ENCODE measurements around the gene GJB6.
"Not testable (repeated sequence)": the region's sequence is repeated elsewhere in the genome, so short reads cannot be mapped to it uniquely, and the experiment has no call there.

The GJB6 gene

GRCh38 chr13:20231839-20232555 lies at the start of gene GJB6:
Gene GJB6 (minus strand): TSS chr13:20232319. CDS start chr13:20223480, 8,839 bp downstream.
- peak; percentile 35 to 54 for DNase-seq

- not testable (repeated sequence) for DNase-seq
These were observed 44.8 kb upstream of the GJB6 start for GRCh38 chr13:20276901-20277300.

DNA sequence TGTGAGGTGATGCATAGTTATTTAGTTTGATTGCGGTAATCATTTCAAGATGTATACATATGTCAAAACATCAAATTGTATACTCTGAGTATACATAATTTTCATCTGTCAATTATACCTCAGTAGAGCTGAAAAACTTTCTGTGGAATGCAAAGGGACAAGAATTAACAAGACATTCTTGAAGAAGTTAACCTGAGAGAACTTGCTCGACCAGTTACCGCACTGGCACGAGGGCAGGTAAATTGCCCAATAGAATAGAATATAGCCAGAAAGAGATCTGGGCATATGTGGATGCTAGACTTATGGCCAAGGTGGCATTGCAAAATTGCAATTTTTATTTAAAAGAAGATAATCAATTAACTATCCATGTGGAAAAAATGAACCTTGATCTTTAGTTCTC lies 42.3 kb upstream of the GJB6 start:
- no peak for DNase-seq

DNA sequence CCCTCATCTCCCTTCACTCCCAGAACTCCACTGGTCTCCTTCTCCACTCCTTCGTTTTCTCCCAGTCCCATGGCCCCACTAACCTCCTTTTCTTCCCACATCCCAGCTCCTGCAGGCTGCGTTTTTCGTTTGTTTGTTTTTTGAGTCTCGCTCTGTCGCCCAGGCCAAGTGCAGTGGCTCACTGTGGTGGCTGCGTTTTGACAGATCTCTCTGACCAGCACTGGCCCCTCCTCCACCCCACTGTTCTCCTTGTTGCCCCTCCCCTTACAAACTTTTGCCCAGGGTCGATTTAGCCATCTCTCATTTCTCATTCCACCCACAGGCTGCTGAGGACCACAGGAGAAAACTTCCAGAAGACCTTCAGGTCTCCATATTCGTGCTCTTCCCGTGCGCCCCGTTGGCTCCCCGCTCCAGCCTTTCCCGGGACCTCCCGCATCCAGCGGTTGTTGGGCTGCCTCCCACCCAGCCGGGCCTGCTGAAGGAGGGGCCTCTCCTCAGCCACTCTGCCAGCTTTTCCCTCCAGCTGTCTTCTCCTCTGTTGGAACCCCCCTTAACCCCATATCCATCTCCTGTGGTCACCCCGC lies 40.6 kb upstream of the GJB6 start:
- DNase-seq = no peak

DNA sequence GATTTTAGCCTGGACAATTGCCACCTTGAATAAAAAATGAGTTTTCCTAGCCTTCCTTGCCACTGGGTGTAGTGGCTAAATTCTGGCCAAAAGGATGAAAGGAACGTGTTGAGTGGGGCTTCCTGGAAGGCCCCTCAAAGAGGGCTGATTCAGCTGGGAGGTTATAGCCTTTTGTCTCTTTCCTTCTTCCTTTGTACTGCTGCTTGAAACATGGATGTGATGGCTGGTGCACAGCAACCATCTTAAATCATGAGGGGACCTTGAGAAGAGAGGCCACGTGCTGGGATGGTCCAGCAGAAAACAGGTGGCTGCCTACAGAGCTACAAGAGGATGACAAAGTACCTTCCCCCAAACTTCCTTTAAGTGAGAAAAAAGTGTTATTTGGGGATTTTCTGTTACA lies 40.0 kb upstream of the GJB6 start:
- no peak for DNase-seq

GRCh38 chr13:20271441-20271840 lies 39.3 kb upstream of the GJB6 start:
- DNase-seq = no peak

DNA sequence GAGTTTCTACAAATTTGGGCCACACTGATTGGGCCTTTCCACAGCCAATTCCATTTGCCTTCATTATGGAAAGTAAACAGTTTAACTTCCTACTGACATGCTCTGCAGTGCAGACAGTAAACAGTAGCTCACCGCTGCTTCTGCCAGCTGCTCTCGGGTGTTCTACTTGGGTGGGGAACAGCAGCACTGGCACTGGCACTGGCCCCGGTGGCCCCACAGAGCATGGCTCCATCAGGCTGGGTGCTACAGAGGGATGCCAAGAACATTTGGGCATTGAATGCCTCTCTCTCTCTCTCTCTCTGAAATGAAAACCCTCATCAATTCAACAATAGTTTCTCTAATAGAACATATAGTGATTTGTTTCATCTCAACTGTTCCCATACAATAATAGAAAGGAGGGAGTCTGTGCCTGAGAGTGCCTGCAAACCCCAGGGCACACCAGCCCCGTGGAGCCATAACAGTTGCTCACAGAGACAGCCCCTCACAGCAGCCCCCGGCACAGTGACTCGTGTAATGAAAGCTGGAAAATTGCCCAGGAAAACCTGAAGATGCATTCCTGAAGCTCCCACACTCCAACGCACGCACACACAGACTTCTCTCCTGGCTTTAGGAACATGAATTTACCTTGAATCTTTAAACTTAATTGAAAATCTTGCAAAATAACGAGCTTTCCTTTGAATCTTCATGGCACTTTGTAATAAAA lies 38.2 kb upstream of the GJB6 start:
- no peak for DNase-seq

DNA sequence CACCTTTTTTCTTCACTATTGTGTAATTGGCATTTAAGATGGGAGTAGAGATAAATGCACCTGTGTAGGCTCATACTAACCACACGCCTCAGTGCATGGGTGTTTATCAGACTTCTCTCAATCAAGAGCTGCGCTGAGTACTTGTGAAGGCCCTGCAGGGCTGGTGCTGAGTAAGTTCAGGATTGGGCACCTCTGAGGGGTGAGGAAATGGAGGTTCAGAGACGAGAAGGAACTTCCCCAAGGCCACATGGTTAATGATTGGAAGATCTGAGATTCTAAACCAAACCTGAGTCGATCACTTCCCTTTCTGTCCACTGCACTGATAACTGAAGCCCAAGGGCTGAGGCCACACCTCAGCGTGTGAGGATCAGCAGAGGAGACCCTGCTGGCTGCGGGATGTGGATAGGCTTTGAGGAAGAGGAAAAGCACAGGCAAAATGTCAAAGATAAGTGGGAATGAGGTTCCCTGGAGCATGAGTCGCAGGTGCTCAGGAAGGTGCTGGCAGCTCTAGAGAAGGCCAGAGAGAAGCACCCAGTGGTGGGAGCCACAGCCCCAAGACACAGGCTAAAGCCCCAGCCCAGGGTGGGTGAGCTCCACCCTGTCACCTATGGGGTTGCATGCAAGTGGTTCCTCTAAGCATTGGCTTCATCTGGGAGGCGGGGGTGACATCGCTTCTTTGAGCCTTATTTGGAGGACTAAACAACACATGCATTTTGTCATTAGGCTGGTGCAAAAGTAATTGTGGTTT lies 32.3 kb upstream of the GJB6 start:
- DNase-seq = no peak

- no peak for DNase-seq
These were observed 31.4 kb upstream of the GJB6 start for GRCh38 chr13:20263393-20264044.

DNA sequence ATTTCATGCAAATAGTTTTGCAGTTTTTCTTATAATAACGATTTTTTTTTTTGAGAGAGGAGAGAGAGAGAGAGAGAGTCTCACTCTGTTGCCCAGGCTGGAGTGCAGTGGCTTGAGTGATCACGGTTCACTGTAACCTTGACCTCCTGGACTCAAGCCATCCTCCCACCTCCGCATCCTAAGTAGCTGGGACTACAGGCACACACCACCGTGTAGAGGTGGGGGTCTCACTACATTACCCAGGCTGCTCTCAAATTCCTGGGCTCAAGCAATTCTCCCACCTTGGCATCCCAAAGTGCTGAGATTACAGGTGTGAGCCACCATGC lies 26.8 kb upstream of the GJB6 start:
- DNase-seq = no peak

DNA sequence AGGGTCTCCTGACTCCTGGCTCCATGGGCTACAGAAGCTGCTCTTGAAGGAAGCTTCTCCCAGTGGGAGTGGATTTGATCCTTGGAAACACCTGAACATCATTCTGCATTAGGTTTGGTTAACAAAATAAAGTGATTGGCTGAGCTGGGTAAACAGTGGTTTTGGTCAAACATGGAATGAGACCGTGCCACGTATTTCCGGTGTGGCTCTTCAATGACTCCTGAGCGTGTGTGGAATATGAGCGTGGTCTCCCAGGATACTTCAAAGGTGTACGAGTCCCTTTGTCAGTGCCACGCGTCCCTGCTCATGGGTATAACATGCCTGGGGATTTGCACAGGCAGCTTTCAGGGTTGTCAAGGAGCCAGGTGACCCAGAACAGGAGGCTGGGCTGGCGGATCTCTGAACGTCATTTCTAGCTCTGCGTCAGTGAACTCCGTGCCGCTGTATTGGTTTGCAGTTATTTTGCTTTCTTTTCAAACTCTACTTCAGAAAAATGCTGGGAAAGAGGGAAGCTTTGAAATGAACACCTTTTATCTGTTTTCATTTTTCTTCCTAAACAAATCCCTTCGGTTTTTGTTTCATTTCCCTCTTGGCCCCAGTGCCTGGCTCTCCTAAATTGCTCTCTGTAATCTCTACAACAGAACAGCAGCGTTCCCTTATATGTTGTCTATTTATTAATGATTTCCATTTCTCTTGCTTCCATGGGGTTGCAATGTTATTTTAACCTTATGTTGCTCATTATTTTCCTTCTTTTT lies 26.3 kb upstream of the GJB6 start:
- DNase-seq = no peak

DNA sequence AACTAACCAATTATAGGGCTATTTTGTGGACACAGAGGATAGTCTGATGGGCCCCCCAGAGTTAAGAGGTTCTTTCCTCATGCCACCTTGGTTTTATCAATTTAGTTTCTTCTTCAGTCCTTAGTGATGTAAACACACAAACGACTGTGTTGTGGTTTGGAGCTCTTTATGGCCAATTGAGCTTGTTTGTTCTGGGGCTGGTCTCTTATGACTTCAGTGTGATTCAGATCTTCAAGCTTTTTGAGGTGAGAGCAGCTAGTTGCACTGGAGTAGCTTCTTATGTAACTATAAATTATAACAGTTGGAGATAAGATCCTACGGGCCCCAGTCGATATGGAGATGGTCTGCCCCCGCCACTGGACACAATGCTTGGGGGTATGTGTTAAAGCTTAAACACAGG lies 22.0 kb upstream of the GJB6 start:
- DNase-seq = no peak

DNA sequence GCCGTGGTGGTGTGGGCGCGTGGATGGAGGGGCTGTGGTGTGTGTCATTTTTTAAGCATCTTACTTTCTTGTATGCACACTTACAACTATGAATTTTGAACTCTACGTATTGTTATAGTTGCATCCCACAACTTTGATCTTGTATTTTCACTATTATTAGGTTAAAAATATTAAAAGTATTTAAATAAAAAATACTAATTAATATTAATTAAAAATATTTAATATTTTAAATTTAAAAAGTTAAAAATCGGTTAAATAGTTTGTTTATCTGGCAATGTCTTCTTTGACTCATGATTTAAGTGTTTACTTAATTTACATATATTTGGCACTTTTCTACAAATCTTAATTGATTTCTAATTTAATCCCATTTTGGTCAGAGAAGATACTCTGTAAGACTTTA lies 17.8 kb upstream of the GJB6 start:
- no peak for DNase-seq

- DNase-seq = no peak
These were observed 15.8 kb upstream of the GJB6 start for GRCh38 chr13:20247963-20248362.

DNA sequence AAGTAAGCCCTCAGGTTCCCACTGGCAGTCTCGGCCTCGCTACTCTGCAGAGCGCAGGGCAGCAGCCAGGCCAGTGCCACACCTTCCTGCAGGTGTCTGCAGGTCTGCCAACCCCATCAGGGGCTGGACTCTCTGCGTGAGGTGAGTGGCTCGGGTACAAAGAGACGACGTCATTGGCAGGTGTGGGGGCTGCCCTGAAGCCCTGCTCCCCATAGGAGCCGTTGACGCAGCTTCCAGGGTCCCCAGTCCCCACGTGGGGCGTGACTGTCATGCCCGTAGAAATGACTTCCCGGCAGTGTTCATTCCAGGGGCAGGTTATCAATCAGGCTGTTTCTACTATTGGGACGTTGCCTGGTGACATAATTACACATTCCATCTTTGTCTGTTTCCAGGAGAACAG lies 15.3 kb upstream of the GJB6 start:
- no peak for DNase-seq

GRCh38 chr13:20241593-20241992 lies 9.5 kb upstream of the GJB6 start:
- DNase-seq = no peak

DNA sequence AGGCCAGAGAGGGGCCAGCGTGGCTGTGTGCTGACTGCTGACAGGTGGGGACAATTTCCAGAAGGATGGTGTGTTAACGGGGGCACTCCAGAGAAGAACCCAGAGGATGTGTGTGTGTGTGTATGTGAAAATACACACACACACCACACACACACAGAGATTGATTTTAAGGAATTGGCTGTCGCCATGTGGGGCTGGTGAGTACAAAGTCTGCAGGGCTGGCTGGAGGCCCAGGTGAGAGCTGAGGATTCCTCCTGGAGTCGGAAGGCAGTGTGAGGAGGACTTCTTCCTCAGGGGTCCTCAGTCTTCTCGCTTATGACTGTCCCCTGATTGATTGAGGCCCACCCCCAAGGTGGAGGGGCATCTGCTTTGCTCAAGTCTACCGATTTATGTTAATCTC lies 7.6 kb upstream of the GJB6 start:
- no peak for DNase-seq

- no peak for DNase-seq
These were observed 598 bp upstream of the GJB6 start for GRCh38 chr13:20232556-20233277.

GRCh38 chr13:20230913-20231838 lies 943 bp downstream of the GJB6 start:
- DNase-seq = peak in 1 of 2 donors; percentile 21

- DNase-seq = no peak
These were observed 4.4 kb downstream of the GJB6 start for GRCh38 chr13:20227730-20228129.

DNA sequence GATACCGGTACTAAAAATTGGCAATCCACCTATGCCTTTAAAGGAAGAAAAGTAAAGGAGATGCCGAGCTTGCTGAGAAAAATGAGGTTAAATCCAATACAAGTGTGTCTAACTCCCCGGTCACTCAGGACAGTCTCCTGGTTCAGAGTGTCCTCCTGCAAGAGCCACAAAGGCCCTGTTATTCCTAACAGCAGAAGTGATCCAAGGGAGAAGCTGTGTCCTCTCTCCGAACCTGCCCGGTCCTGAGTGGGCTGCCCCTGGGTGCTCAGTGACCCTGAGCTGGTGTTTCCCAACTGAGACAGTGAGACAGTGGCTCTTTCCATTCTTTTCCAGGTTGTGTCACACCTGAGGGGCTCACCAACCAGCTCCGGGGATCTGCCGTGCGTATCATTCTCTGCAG lies 4.8 kb downstream of the GJB6 start:
- no peak for DNase-seq
